Neutrophil (primary cell): ENCODE data around the gene MACROD1.

Source experiments
- H3K27ac ChIP-seq: fragments of 200-600 bp; sonication (generic); 2 replicates; pipeline ENCODE4 v1.5.1; 2016; ENCODE audit warnings: mild to moderate bottlenecking, moderate library complexity
- H3K27me3 ChIP-seq: fragments of 200-600 bp; sonication (generic); 2 replicates; pipeline ENCODE4 v1.6.0; 2016; ENCODE audit warnings: mild to moderate bottlenecking
- H3K36me3 ChIP-seq: fragments of 200-600 bp; sonication (generic); 2 replicates; pipeline ENCODE4 v1.5.1; 2017
- H3K4me1 ChIP-seq, 2 experiments: fragments of 200-600 bp in 1 of 2; sonication (generic) in 1 of 2; 1 replicate in 1 of 2; 2 replicates in 1 of 2; pipeline versions ENCODE4 v1.5.1 to v1.6.1; 2013 to 2016; ENCODE audit warnings: low read depth in 1 of 2, low read length in 1 of 2, mild to moderate bottlenecking in 1 of 2, moderate library complexity in 1 of 2; ENCODE audit not compliant: control insufficient read depth in 1 of 2, insufficient read depth in 1 of 2
- H3K4me3 ChIP-seq, 2 experiments: fragments of 200-600 bp in 1 of 2; sonication (generic) in 1 of 2; 1 replicate in 1 of 2; 2 replicates in 1 of 2; pipeline ENCODE4 v1.5.1; 2013 to 2016; ENCODE audit warnings: low read depth in 1 of 2, low read length in 1 of 2, mild to moderate bottlenecking in 1 of 2, moderate library complexity in 1 of 2
- H3K9me3 ChIP-seq: fragments of 200-600 bp; sonication (generic); 2 replicates; pipeline ENCODE4 v1.5.1; 2016
- TF ChIP-seq, protein P1 (sequence below): fragments of 200-600 bp; sonication (generic); IDR thresholded peaks from 2 replicates; pipeline ENCODE4 v1.5.1; 2016; ENCODE audit warnings: antibody characterized with exemption

MACROD1 gene

DNA sequence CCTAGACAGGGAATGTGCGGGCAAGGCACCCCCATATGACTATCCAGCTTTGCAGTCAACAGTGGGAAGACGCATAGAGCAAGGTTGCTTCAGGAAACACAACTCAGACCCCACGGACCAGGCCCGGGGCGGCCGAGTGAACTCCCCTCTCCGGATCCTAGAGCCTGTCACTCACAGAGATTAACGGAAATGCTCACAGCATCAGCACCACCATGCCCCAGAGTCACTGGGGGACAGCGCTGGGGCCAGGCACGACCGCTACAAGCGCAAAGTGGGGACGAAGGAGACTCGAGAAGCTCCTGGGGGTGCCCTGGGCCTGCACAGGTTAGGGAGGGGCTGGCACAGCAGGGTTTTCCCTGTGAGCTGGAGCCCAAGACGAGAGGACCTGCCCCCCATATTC lies 15.9 kb downstream of the MACROD1 start:
- Histone ChIP-seq H3K9me3 (no peaks in the 10 kb centered on the region), H3K4me3 (no peak overlapping the region), H3K4me1 (peaks cover 3 to 5% of the 10 kb centered on the region in 2 experiments), H3K27me3 (peaks cover 16% of the 10 kb centered on the region), H3K27ac (no peak overlapping the region), H3K36me3 (no peaks in the 10 kb centered on the region)
- TF ChIP-seq, protein P1, sequence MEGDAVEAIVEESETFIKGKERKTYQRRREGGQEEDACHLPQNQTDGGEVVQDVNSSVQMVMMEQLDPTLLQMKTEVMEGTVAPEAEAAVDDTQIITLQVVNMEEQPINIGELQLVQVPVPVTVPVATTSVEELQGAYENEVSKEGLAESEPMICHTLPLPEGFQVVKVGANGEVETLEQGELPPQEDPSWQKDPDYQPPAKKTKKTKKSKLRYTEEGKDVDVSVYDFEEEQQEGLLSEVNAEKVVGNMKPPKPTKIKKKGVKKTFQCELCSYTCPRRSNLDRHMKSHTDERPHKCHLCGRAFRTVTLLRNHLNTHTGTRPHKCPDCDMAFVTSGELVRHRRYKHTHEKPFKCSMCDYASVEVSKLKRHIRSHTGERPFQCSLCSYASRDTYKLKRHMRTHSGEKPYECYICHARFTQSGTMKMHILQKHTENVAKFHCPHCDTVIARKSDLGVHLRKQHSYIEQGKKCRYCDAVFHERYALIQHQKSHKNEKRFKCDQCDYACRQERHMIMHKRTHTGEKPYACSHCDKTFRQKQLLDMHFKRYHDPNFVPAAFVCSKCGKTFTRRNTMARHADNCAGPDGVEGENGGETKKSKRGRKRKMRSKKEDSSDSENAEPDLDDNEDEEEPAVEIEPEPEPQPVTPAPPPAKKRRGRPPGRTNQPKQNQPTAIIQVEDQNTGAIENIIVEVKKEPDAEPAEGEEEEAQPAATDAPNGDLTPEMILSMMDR = no peak

DNA sequence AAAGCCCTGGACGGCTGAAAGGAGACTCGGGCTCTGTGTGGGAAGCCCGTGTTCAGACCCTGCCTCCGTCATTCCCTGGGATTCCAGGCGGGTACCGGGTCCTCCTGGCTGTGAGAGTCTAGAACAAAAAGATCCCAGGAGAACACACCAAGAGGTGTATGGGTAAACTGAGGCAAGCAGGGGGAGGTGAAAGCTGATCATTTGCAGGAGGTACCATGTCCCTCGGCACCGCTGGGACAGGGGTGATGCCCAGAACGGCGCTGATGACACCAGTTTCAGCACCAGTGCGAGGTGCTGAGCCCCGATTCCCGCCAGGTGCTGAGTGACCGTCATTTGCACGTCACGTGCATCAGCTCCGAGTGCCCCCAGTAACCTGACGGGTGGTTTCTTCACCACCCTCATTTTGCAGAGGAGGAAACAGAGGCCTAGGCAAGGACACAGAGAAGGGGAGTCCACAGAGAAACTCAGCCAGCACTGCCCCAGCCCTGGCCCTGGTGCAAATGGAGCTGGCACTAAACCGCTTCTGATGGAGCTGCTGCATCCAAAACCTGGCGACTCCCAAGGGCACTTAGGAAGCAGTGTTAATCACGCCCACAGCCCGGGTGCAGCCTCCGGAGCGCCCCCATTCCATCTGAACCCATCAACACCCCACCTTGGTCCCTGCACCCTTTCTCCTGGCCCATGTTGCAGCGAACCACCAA lies 16.8 kb downstream of the MACROD1 start:
- Histone ChIP-seq H3K4me1 (peaks cover 3 to 5% of the 10 kb centered on the region in 2 experiments), H3K27me3 (peaks cover 12% of the 10 kb centered on the region), H3K27ac (no peak overlapping the region)

DNA sequence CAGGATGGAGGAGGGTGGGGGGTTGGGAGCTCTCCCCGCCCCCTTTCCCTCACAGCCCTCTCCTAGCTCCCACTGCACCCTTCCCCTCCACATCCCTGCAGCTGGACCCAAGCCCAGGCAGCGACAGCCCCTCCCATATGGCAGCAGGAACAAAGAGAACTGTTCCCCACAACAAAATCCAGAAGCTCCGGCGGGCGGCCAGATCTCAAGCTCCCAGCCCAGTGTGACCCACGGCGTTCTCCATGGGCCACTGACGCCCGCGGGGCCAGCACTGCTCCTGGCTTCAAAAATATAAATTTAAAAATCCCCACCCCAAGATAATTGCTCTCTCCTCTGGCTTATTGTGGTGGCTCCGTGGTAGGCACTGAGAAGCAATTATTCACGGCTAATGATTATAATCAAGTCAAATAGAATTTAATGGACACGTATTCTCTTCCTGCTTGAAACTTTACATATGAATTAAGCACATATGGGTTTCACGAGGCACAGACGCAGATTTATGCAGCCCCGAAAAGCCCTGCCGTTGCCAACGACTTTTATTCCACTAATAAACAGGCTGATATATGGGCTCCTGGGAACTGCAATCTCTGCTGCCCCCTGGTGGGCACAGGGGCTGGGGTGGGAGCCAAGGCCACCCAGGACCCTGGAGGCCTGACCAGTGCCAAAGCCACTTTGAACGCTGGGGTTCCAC lies 17.5 kb downstream of the MACROD1 start:
- Histone ChIP-seq H3K4me3 (no peak overlapping the region), H3K36me3 (no peaks in the 10 kb centered on the region), H3K4me1 (peaks cover 3 to 5% of the 10 kb centered on the region in 2 experiments), H3K27me3 (peaks cover 5% of the 10 kb centered on the region), H3K27ac (no peak overlapping the region), H3K9me3 (no peaks in the 10 kb centered on the region)
- TF ChIP-seq, protein P1 = peak; percentile 62

More for the DNA sequence above, 16.8 kb downstream of the MACROD1 start:
- Histone ChIP-seq H3K9me3 (no peaks in the 10 kb centered on the region), H3K4me3 (no peak overlapping the region), H3K36me3 (no peaks in the 10 kb centered on the region)
- TF ChIP-seq, protein P1 = peak; percentile 15

DNA sequence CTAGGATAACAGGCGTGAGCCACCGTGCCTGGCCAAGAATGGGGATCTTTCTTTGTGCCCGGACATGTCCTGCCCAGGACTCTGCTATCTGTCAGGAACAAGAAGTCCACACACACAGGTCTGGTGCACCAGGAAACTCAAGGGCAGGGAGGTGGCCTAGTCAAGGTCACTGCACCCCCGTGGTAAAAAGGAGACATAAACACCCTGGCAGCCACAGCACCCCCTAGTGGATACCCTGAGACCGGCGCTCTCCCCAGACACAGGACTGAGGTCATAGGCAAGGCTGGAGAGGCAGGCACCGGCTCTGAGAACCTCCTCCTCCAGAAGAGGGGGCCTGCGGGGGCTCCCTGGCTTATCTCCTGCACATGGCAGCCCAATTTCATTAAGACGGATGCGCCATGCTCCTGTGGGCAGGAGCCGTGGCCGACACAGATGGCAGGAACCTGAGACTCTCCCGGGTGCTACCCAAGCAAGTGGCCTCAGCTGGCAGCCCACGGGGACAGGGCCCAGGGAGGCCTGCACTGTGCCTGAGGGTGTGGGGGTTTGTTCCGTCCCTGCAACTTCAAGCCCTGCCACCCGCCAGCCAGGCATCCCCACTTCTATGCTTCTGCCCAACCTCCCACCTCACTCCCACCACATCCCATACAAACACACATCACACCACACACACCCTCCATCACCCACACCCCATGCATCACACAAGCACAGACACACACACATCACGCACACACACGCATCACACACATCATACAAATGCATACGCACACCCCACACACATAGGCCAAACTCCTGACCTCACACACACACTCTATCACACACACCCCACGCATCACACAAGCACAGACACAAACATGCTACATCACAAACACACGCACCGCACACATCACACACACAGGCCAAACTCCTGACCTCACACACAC lies 19.6 kb downstream of the MACROD1 start:
- Histone ChIP-seq H3K4me1 (no peaks in the 10 kb centered on the region), H3K27ac (no peak overlapping the region), H3K4me3 (no peak overlapping the region), H3K9me3 (no peaks in the 10 kb centered on the region), H3K36me3 (no peaks in the 10 kb centered on the region), H3K27me3 (peaks cover 5% of the 10 kb centered on the region)
- TF ChIP-seq, protein P1 = peak; percentile 69
